Right hindlimb (tissue), 1 donor: ENCODE data around the gene HAPLN1.

Source experiments
- DNase-seq: peaks from one replicate; pipeline ENCODE4 v3.0.0-alpha.2; 2018

Gene HAPLN1

GRCh38 chr5:83715236-83716065 lies 5.2 kb downstream of the HAPLN1 start:
- no peak for DNase-seq

DNA sequence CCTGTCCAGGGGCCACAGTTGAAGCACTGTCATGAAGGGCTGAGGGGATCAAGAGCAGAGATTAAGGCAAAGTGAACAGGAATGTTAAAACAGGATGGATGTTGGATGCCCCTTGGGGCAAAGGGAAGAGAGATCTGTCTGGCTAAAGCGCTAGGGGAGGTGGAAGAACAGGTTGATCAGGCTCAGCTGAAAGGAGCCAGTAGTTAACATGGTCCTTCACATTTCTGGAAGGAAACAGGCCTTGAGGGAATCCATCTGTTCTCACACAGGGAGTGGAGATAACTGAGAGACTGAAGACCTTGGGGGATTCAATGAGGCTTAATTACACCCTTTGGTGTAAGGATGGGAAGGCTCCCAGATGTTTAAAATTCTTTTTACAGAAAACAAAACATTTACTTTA lies 5.8 kb downstream of the HAPLN1 start:
- DNase-seq = no peak

- DNase-seq = no peak
Measured at GRCh38 chr5:83711982-83712601, 8.6 kb downstream of the HAPLN1 start.

DNA sequence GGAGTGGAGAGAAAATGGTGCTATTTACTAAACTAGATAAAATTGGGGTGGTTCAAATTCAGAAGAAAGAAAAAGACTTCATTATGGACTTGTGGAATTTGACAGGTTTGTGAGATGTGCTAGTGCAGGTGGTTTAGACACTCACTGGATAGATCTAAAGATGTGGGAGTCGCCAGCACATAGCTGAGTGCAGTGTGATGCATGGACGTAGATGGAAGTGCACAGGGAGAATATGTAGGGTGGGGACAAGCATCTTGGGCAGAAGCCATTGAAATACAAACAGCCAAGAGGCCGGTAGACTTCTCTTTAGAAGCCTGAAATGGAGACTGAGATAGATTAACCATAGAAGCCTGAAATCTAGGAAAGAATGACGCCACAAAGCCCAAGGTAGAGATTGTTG lies 10.7 kb downstream of the HAPLN1 start:
- DNase-seq = no peak

GRCh38 chr5:83708170-83708569 lies 12.5 kb downstream of the HAPLN1 start:
- DNase-seq = no peak

DNA sequence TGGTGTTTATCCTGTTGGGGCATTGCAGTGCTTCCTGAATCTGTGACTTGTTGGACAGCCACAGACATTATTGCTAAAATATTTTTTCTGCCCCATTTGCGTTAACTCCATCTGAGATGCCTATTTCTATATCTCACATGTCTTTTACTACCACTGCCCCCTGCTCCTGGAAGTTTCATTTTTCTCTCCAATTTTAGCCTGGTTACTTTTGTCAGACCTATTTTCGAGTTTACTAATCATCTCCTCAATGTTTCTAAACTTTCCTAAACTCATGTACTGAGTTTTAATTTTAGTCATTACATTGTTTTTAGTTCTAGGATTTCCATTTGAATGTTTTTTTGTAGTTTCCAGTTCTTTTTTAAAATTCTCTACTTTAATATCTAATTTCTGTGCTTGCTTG lies 17.6 kb downstream of the HAPLN1 start:
- DNase-seq = no peak

DNA sequence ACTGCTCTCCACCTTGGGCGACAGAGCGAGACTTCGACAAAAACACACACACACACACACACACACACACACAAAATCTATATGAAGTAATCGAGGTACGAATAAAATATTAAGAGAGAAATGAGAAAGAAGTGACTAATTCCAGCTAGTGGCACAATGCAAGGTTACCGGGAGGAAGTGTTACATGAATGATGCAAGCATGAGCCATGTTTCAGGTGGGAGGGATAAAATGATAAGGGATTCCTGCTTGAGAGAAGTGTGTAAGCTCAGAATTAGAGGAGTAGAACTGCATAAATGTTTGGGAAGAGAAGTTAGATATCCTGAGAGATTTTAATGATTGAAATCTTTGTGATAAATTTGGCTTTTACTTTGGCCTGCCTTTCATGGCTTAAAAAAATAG lies 18.8 kb downstream of the HAPLN1 start:
- no peak for DNase-seq

DNA sequence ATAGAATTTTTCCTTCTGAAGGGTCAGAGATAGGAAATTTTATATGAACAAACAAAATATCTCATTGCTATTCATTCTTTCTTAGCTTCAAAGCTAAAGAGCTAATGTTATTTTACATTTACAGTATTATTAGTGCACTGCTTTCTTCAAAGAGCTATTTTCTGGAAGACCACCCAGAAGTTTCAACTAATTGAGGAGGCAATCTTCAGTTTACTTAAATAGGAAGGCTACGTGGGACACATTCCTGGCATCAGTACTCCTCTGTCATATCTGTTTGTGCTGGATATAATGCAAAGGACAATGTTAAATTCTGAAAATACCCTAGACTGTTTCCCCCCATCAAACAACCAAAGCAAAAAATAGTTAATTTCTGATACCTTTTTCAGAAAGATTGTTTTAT lies 30.8 kb downstream of the HAPLN1 start:
- no peak for DNase-seq

DNA sequence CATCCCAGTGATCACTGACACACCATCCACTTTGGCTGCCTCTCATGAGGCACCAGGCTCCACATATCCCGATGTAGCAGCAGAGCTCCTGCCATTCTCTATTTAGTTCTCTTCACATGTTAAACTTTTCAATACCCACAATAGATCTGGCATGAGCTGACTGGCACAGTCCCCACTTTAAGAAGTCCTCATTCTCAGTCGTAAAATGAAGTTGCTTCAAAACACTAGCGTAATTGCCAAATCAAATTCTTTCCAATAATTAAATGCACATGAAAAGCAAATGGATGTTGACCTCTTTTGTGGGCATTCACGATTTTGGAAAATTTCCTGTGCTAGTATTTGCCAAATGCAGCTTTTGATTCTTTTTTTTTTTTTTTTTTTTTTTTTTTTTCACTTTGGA lies 32.4 kb downstream of the HAPLN1 start:
- no peak for DNase-seq

- DNase-seq = no peak
Measured at GRCh38 chr5:83687124-83687619, 33.5 kb downstream of the HAPLN1 start.

DNA sequence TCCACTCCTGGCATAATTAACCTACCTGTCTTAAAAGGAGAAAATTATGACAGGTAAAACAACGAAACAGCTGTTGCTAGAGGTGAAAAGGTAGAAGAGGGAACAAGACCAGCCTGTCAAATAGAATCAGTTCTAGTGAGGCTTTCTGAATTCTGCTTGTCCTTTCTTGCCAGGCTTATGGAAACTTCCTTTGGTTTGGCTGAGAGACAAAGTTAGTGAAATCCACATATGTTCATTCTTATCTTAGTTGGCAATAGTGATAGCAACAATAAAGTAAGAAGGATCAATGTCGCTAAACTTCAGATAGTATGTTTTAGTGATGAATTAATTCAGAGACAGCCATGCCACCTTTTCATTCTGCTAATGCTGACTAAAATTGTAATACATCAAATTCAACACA lies 34.4 kb downstream of the HAPLN1 start:
- DNase-seq = no peak

DNA sequence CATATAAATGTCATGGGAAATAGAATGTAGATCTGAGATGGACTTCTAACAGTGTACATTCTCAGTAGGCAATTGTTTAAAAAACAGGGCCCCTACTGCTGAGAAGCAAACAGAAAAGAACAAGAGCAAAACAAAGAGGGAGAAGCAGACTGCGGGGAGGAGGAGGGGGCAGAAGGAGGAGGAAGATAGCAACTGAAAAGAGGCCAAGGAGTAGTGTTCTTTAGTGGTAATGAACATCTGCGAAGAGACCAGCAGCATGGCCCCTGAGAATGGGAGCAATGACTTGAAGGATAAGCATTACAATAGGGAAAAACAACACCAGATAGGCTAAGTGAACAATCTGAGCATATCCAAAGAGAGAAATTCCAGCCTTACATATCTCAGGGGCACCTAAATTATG lies 36.8 kb downstream of the HAPLN1 start:
- DNase-seq = no peak

GRCh38 chr5:83672646-83673045 lies 48.0 kb downstream of the HAPLN1 start:
- DNase-seq = no peak

GRCh38 chr5:83672158-83672557 lies 48.5 kb downstream of the HAPLN1 start:
- no peak for DNase-seq

DNA sequence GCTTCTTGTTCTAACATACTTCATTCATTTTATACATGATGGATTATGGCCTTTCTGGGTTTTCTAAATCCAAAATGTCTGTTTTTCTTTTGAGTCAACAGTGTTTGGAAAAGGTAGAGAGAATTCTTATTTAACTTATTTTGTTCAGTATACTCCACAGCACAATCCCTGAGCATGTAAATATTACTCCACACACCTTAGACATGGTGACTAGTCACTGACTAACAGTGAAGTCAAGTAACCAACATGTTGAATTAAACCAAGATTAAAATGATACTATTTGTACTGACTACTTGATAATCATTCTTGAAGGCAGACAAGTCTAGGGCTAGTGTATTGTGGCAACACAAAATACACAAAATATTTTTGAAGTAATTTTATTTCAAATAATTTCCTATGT lies 55.0 kb downstream of the HAPLN1 start:
- no peak for DNase-seq

DNA sequence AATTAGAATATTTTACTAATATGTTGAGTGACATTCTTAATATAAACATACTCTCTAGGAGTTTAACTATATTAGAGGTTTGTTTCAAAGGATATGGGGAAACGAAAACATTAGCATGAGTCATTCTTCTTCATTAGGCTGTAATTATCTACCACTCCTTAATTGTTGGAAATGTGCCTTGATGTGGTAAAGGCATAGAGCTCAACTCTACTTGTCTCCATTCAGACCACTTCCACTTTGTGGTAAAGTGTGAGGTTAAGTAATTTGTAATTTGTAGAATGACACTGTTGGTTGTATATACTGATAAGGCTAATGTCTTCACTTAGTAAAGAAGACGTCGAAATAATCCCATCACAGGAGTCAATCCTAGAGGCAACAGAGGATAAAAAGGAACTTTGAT lies 58.1 kb downstream of the HAPLN1 start:
- DNase-seq = no peak

- no peak for DNase-seq
Measured at GRCh38 chr5:83657807-83658525, 62.7 kb downstream of the HAPLN1 start.

DNA sequence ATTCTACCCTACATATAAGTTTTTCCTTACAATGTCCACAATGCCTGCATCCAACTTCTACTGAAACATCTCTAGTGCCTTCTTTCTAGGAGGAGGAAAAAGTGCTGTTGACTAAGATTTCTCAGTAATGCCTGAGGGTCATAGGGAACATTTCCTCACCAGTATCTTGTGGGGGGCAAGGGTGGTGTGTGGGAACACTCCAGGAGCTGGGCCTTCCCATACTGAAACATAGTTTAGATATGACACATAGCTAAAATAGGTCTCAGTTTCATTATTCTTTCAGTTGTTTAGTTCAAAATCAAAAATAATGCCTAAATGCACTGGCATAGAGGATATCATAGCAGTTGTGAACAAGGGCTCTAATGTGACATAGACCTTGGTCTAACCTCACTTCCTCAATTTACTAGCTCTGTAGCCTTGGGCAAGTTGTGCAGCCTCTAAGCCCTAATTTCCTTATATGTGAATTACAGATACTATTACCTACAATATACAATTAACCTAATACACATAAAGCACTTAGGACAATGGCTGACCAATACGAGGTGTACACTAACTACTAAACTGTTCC lies 66.1 kb downstream of the HAPLN1 start:
- no peak for DNase-seq

DNA sequence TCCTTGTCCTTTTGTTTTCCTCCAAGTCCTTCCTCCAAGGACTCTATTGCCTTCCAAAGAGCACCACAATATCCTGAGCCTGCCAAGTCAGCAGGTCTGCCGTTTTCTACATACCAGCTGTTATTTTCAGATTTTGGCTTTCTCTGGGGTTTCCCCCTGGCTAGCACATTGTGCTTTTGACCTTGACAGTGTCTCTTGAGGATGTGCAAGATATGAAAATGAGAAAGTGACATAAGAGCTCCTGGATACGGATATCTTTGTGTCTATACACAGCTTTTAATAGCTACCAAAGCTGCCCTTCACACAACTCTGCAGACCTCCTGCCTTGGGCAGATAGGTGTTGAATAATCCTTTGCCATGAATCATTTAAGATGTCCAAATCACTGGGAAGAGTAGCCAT lies 67.0 kb downstream of the HAPLN1 start:
- no peak for DNase-seq

DNA sequence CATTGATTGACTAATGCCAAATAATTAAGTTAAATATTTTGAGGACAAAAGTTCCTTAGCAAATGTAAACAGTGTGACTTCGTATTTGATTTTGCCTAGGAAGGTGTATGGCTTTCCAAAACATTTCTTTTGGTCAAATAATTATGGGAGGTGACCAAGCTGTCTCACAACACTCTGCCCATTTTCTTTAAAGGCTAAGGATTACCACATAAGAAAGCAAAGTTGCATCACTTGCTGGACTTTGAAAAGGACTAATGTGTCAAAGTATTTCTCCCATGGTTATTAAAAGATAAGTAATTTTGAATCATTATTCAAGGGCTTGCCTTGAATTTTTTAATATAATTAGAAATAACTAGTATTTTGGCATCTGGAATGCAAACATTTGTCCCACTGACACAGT lies 74.7 kb downstream of the HAPLN1 start:
- no peak for DNase-seq

- DNase-seq = no peak
Measured at GRCh38 chr5:83644301-83644700, 76.4 kb downstream of the HAPLN1 start.

DNA sequence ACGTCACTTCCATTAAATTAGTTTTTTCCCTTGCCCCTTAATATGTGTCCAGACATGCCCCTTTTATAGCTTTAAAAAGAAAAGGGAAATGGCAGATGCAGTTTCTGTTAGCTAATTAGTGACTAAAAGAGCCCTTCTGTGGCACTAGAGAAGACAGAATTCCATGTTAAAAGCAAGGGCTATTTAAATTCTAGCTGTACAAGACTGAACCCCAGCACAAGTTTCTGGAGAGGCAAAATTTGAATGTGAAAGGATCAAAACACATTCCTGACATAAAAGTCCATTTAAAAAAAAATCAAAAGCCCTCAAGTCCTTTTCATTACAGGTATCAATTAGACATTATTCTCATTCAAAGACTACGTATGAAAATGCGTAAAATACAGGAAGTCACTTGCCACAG lies 78.7 kb downstream of the HAPLN1 start:
- DNase-seq = no peak

GRCh38 chr5:83639911-83640310 lies 80.7 kb downstream of the HAPLN1 start:
- no peak for DNase-seq

DNA sequence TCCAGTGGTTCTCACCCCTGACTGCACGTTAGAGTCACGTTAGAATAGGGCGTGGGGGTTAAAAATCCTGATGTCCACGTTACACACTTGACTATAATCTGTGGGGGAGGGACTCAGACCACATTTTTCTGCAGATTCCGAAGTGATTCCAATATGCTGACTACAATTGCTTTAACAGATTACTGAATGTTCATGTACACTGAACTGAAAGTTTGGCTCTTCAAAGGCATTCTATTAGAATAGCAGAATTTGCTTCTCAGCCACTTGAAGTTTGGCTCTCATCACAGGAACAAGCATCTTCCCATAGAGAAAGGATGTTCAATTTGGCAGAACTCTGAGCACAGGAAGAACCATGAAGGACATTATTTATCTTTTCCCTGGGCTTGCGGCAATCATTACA lies 84.5 kb downstream of the HAPLN1 start:
- DNase-seq = no peak
